AG08395 (cell line): ENCODE measurements around the gene MEF2C.

ENCODE experiments used
- DNase-seq: peaks from one replicate; pipeline ENCODE4 v3.0.0; 2012; ENCODE audit warnings: mixed read lengths, low spot score

MEF2C gene

GRCh38 chr5:88687373-88687911, 195.5 kb downstream of the MEF2C start:
- no peak for DNase-seq

DNA sequence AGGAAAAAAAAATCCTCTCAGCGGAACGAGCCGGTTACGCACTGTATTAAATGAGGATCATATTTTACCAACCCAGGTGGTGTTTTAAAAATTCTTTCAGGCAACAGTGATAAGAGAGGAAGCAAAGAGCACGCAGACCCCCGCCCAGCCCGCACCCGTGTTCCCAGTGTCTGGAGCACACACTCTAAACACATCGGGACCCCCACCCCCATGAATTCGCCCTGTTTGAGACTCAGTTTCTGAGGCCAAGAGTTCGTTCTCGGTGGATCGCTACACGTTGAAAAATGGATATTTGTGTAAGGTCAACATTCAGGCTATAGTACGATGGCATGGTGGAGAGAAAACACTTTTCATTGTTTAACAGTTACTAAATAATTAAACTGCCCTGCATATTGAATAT, 196.3 kb downstream of the MEF2C start:
- DNase-seq: no peak

DNA sequence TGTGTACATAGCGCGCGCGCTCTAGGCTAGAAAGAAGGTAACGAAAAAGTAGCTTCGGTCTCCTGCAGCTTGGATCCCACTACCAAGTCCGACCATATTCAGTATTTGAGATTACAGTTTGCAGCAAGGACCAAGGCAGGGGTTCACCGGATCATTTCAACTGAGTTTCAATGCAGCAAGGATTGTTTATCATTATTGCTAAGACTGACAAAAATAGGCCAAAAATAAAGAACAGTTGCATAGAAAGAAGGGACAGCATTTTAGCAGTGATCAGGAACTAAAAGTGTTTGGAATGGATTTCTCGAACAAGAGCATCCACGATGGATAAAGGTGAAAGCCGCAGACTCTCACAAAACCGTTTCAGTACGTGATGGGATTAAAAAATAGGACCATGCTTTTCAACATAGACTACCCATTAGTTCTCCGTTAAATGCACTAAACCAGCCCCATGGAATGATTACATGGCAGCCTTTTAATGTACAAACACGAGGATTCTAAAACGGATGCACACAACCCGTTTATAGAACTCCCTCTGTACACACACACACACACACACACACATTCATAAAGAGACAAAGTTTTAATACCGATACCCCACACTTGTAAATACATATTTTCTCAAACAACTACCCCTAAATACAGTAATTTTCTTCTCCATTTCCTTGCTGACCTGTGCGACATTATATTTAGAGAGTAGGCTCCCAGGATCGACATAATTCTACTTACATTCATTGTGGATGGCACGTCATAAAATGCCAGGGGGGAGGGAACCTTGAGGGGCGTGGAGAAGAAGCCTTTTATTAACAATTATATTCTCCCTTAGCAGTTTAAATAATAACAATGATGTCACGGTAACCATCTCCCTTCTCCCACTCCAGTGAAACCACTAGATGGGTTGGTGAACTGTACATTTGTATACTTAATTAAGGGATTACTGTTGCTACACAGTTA, 197.1 kb downstream of the MEF2C start:
- DNase-seq: no peak

DNA sequence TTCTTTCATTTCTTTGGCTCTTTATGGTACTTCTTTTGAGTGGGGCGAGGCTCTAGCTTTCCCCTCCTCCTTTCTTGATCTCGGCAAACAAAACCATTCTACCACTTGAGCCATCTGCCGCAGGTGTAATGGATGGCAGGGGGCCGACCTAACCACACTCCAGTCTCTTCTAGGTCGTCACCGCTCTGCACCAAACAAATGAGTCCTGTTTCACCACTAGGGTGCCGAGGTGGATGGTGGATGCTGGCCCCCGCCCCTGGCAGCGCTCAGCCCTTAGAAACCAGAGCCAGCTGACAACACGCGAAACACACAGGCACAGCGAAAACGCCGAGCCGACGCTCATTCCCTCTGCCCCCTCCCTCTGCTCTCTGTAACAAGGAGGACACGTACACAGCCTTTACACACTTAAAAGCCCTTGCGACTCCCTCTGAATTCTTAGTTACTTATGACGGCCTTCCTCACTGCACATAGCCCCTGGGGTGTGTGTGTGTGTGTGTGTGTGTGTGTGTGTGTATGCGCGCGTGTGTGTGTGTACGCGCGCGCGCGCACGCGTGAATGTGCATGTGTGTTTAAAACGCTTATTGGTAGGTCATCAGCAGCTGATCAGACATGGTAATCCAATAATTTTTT, 199.4 kb downstream of the MEF2C start:
- DNase-seq: no peak

- no peak for DNase-seq
Observed at GRCh38 chr5:88682881-88683361, 200.1 kb downstream of the MEF2C start.

- no peak for DNase-seq
Observed at GRCh38 chr5:88682131-88682530, 200.9 kb downstream of the MEF2C start.

- no peak for DNase-seq
Observed at GRCh38 chr5:88681211-88681803, 201.7 kb downstream of the MEF2C start.

GRCh38 chr5:88680253-88681132, 202.5 kb downstream of the MEF2C start:
- DNase-seq: peak; percentile 80

DNA sequence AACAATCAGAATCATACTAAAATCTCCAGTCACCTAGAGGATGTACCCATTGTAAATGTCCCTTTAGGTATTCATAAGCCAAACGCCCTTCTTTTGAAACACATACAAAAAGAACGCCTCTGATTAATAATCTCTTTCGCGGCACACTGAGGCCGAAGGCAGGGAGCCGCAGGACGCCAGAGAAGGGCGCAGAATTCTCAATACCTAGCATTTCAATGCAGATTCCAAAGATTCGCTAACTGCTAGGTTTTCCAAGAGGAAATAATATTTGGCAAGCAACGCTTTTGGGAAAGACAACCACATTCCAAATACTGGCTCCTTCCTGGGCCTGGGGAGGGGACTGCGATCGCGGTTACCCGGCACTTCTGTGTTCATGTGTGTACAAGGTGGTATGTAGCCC, 203.3 kb downstream of the MEF2C start:
- DNase-seq: no peak

DNA sequence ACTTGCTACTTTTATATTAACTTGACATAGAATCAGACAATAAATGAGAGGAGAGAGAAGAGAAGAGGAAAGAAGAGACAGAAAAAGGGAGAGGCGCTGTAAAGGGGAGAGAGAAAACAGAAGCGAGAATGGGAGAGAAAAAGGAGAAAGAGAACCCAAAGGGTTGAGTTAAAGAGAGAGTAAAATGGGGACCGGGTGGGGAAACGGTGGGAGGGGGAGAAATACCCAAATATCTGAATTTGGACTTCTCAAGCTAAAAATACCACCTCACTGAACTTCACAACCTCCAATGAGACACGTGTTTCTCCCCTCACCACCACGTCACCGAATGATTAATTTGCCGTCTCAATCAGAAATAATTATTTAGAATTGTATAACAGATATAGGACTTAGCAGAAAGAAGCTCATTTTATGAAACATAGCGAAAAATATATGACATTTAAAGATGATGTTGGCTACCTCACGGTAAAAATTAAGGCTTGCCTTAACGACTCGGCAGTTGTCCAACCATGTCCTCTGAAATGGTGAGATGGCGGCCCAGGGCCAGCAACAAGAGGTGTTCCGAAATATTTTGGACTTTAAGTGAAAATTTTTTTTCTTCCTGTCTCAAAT, 204.1 kb downstream of the MEF2C start:
- DNase-seq: no peak

DNA sequence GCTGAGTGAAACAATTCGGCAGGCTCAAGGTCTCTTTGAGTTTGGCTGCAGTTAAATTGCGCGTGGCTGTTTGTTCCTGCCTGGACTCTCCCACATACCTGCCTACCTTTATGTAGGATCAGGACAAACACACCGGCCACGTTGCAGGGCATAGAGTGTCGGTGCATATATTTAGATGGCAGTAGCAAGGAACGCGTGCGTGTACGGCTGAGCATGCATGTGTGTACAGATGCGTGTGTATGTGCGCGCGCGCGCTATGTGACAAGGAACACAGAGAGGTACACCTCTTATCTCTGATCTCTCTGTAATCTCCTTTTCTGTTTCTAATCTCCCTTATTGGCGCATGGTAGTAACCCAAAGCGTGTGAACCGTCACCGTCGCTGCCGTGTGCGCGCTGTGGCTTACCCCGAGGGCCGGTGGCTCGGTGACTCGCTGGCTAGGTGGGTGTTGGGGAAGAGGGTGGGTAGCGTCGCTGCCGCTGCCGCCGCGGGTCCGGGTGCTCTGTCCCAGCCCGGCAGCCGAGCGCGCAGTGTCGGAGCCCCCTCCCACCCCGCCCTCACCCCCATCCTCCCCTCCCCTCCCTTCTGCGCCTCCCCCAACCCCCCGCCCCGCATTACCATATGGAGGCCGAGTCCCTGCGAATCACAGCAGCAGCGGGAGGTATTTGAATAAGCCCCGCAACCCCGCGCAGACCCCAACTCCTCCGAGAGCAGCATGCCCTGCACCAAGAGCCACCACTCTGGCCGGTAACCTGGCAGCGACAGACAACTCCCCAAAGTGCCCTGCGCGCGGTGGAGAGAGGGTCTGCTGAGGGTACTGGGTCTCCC, 204.8 kb downstream of the MEF2C start:
- DNase-seq: no peak

- no peak for DNase-seq
Observed at GRCh38 chr5:88677376-88677895, 205.5 kb downstream of the MEF2C start.

- no peak for DNase-seq
Observed at GRCh38 chr5:88676637-88677375, 206.2 kb downstream of the MEF2C start.

- no peak for DNase-seq
Observed at GRCh38 chr5:88675708-88676636, 207.0 kb downstream of the MEF2C start.

- no peak for DNase-seq
Observed at GRCh38 chr5:88675168-88675707, 207.7 kb downstream of the MEF2C start.

GRCh38 chr5:88674356-88675167, 208.4 kb downstream of the MEF2C start:
- DNase-seq: no peak
